Erythroblast (primary cell): ENCODE data around the gene PARD6A.

Experiments
- GATA1 ChIP-seq: IDR thresholded peaks from 2 replicates; pipeline ENCODE4 v1.6.1; 2011; ENCODE audit warnings: low read depth, mild to moderate bottlenecking, control low read depth, low read length, moderate library complexity
- POLR2A ChIP-seq: IDR thresholded peaks from 2 replicates; pipeline ENCODE4 v1.6.1; 2011; ENCODE audit warnings: mild to moderate bottlenecking, low read length

DNA sequence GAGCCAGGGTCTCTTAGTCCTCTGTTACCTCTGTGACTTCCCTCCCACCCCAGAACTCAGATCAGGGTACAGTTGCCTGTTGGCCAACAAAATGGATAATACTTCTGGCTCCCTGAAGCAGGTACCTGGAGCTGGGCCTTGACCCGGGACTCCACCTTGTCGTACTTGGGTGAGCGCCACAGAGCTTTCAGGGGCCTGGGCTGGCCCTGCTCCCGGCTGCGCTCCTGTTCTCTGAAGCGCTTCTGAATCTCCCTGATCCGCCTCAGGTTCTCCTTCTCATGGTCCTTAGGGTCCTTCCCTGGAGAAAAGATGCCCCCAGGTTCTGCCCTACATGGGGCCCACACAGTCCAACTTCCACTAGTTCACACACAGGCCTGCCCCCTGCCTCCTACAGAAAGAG is 4.1 kb downstream of the PARD6A start:
- TF ChIP-seq POLR2A (no peak), GATA1 (no peak)
